ENCODE results near the gene SLC22A1.
"Not testable (repeated sequence)": the region's sequence is repeated elsewhere in the genome, so short reads cannot be mapped to it uniquely, and the experiment has no call there.

SLC22A1 gene

GRCh38 chr6:160139420-160139851 lies 17.8 kb downstream of the SLC22A1 start:
- no peak overlapping the region for H3K4me3 ChIP-seq (ENCODE audit: low read depth, low read length)
- no peak overlapping the region for H3K27ac ChIP-seq (ENCODE audit: low read depth, low read length)
- H3K36me3 ChIP-seq (ENCODE audit: insufficient read depth, low read length), result no peaks in the 10 kb centered on the region
- H2AFZ ChIP-seq (ENCODE audit: low read length, unreplicated experiment), result no peak overlapping the region
- H3K27me3 ChIP-seq (ENCODE audit: insufficient read depth, low read length), result no peaks in the 10 kb centered on the region
- H3K79me2 ChIP-seq (ENCODE audit: control insufficient read depth, insufficient read depth, low read length, unreplicated experiment), result no peaks in the 10 kb centered on the region
- peaks cover 31% of the 10 kb centered on the region for H3K4me1 ChIP-seq (ENCODE audit: control insufficient read depth, insufficient read depth, low read length, unreplicated experiment)

GRCh38 chr6:160140493-160140892 lies 18.9 kb downstream of the SLC22A1 start:
- not testable (repeated sequence) for H3K36me3 ChIP-seq (ENCODE audit: insufficient read depth, low read length); H3K79me2 ChIP-seq (ENCODE audit: control insufficient read depth, insufficient read depth, low read length, unreplicated experiment); H3K4me3 ChIP-seq (ENCODE audit: low read depth, low read length); H2AFZ ChIP-seq (ENCODE audit: low read length, unreplicated experiment); H3K27me3 ChIP-seq (ENCODE audit: insufficient read depth, low read length)
- peaks cover 31% of the 10 kb centered on the region for H3K4me1 ChIP-seq (ENCODE audit: control insufficient read depth, insufficient read depth, low read length, unreplicated experiment)
- peak overlapping the region; percentile 51; the same call in 1 of the 2 replicates for H3K27ac ChIP-seq (ENCODE audit: low read depth, low read length)

DNA sequence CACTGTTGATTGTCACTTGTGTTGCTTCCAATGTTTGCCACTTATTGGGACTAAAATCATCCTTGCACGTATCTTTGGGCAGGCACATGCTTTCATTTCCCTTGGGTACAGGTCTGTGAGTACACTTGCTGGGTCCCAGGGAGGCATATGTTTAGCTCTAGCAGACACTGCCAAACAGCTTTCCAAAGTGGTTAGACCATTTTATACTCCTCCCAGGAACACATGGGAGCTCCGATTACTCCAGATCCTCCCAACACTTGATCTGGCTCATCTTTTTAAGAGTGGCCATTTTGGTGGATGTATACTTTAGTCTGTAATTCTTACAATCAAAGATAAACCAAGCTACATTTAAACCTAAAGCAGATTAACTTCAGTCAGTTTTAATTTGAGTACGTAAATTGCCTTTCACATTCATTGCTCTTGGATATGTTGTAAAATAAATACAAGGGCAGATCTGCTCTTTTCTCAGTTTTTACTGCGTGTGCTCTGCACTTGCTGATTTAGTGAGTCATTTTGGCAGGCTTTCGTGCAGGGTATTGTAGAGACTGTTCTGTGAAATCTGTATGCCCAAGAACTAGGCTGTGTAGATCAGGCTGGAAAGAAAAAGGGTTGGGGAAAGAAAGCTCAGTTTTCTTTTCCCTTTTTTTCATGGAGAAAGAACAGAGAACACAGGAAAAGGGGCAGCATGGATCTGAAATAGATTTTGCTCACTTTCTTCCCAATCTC lies 19.5 kb downstream of the SLC22A1 start:
- Histone ChIP-seq H3K79me2 (ENCODE audit: control insufficient read depth, insufficient read depth, low read length, unreplicated experiment) (no peaks in the 10 kb centered on the region), H3K4me3 (ENCODE audit: low read depth, low read length) (0 out of 2 replicates have a peak overlapping the region, but pooled peaks have one; percentile 11), H3K27ac (ENCODE audit: low read depth, low read length) (peak overlapping the region; percentile 51), H2AFZ (ENCODE audit: low read length, unreplicated experiment) (peak overlapping the region; percentile 83), H3K36me3 (ENCODE audit: insufficient read depth, low read length) (no peaks in the 10 kb centered on the region), H3K4me1 (ENCODE audit: control insufficient read depth, insufficient read depth, low read length, unreplicated experiment) (peaks cover 31% of the 10 kb centered on the region), H3K27me3 (ENCODE audit: insufficient read depth, low read length) (no peaks in the 10 kb centered on the region)

GRCh38 chr6:160142115-160142715 lies 20.6 kb downstream of the SLC22A1 start:
- Histone ChIP-seq H3K4me1 (ENCODE audit: control insufficient read depth, insufficient read depth, low read length, unreplicated experiment) (peaks cover 31% of the 10 kb centered on the region), H3K4me3 (ENCODE audit: low read depth, low read length) (no peak overlapping the region), H2AFZ (ENCODE audit: low read length, unreplicated experiment) (no peak overlapping the region), H3K79me2 (ENCODE audit: control insufficient read depth, insufficient read depth, low read length, unreplicated experiment) (no peaks in the 10 kb centered on the region), H3K27ac (ENCODE audit: low read depth, low read length) (no peak overlapping the region), H3K27me3 (ENCODE audit: insufficient read depth, low read length) (no peaks in the 10 kb centered on the region), H3K36me3 (ENCODE audit: insufficient read depth, low read length) (no peaks in the 10 kb centered on the region)

- Histone ChIP-seq H3K4me3 (ENCODE audit: low read depth, low read length) (no peak overlapping the region), H3K27ac (ENCODE audit: low read depth, low read length) (no peak overlapping the region), H3K79me2 (ENCODE audit: control insufficient read depth, insufficient read depth, low read length, unreplicated experiment) (no peaks in the 10 kb centered on the region), H3K27me3 (ENCODE audit: insufficient read depth, low read length) (no peaks in the 10 kb centered on the region), H3K4me1 (ENCODE audit: control insufficient read depth, insufficient read depth, low read length, unreplicated experiment) (peaks cover 3% of the 10 kb centered on the region), H2AFZ (ENCODE audit: low read length, unreplicated experiment) (no peak overlapping the region), H3K36me3 (ENCODE audit: insufficient read depth, low read length) (no peaks in the 10 kb centered on the region)
These were observed 25.0 kb downstream of the SLC22A1 start for GRCh38 chr6:160146454-160147145.

DNA sequence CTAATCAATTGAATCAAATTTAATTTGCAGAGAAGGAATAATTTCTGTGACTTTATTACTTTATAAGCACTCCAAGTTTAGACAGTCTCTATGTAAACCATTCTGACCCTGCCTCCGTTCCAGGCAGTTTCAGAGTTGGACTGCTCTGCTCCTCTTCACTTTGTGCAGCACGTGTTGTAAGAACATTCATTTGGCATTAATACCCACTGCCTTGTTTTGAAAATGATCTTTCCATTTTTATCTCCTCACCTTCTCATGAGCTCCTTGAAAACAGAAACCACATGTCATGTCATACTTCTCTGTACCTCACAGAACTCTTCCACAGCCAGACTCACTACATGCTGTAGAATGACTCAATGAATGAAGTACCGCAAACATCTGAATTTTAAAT lies 25.5 kb downstream of the SLC22A1 start:
- H3K4me3 ChIP-seq (ENCODE audit: low read depth, low read length), result no peak overlapping the region
- no peak overlapping the region for H2AFZ ChIP-seq (ENCODE audit: low read length, unreplicated experiment)
- no peaks in the 10 kb centered on the region for H3K27me3 ChIP-seq (ENCODE audit: insufficient read depth, low read length)
- no peaks in the 10 kb centered on the region for H3K36me3 ChIP-seq (ENCODE audit: insufficient read depth, low read length)
- H3K27ac ChIP-seq (ENCODE audit: low read depth, low read length), result no peak overlapping the region
- no peaks in the 10 kb centered on the region for H3K79me2 ChIP-seq (ENCODE audit: control insufficient read depth, insufficient read depth, low read length, unreplicated experiment)
- no peaks in the 10 kb centered on the region for H3K4me1 ChIP-seq (ENCODE audit: control insufficient read depth, insufficient read depth, low read length, unreplicated experiment)

DNA sequence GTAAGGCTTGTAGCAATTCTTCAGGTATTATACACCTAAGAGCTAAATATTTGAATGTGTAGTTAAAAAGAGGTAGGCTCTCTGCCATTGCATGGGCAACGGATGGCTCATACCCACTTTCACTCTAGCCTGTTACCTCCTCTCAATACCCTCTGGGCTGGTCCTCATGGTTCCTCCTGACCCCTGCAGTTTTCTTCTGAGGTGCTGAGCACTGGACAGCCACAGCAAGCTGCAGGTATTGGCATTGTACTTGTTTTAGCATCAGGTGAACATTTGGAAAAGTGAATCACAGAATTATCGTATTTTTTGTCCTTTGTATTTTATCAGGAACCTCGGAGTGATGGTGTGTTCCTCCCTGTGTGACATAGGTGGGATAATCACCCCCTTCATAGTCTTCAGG lies 32.9 kb downstream of the SLC22A1 start:
- H3K36me3 ChIP-seq (ENCODE audit: insufficient read depth, low read length), result no peaks in the 10 kb centered on the region
- H3K27ac ChIP-seq (ENCODE audit: low read depth, low read length), result no peak overlapping the region
- no peaks in the 10 kb centered on the region for H3K79me2 ChIP-seq (ENCODE audit: control insufficient read depth, insufficient read depth, low read length, unreplicated experiment)
- H3K4me3 ChIP-seq (ENCODE audit: low read depth, low read length), result no peak overlapping the region
- H3K4me1 ChIP-seq (ENCODE audit: control insufficient read depth, insufficient read depth, low read length, unreplicated experiment), result no peaks in the 10 kb centered on the region
- no peaks in the 10 kb centered on the region for H3K27me3 ChIP-seq (ENCODE audit: insufficient read depth, low read length)
- no peak overlapping the region for H2AFZ ChIP-seq (ENCODE audit: low read length, unreplicated experiment)

- no peaks in the 10 kb centered on the region for H3K27me3 ChIP-seq (ENCODE audit: insufficient read depth, low read length)
- H3K4me1 ChIP-seq (ENCODE audit: control insufficient read depth, insufficient read depth, low read length, unreplicated experiment), result no peaks in the 10 kb centered on the region
- H2AFZ ChIP-seq (ENCODE audit: low read length, unreplicated experiment), result no peak overlapping the region
- no peaks in the 10 kb centered on the region for H3K36me3 ChIP-seq (ENCODE audit: insufficient read depth, low read length)
- H3K4me3 ChIP-seq (ENCODE audit: low read depth, low read length), result no peak overlapping the region
- H3K27ac ChIP-seq (ENCODE audit: low read depth, low read length), result no peak overlapping the region
- no peaks in the 10 kb centered on the region for H3K79me2 ChIP-seq (ENCODE audit: control insufficient read depth, insufficient read depth, low read length, unreplicated experiment)
These were observed 35.2 kb downstream of the SLC22A1 start for GRCh38 chr6:160156842-160157241.

DNA sequence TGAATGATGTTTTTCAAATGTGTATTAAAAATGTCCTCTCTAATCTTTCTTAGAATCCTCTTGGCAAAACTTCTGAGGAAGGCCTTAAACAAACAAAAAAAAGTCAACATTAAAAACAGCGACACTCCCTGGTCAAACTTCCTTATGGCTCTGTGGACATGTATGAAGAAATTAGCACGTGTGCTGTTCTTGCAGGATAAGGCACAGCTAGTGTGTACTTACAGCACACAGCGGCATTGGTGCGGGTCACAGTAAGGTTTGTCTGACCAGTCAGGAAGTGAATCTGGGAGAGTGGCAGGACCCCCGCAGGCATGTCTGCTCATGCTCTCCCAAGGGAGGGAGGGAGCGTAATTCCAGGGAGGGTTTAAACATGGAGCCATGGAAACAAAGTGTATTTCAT lies 38.8 kb downstream of the SLC22A1 start:
- no peaks in the 10 kb centered on the region for H3K4me1 ChIP-seq (ENCODE audit: control insufficient read depth, insufficient read depth, low read length, unreplicated experiment)
- H2AFZ ChIP-seq (ENCODE audit: low read length, unreplicated experiment), result no peak overlapping the region
- no peak overlapping the region for H3K27ac ChIP-seq (ENCODE audit: low read depth, low read length)
- H3K79me2 ChIP-seq (ENCODE audit: control insufficient read depth, insufficient read depth, low read length, unreplicated experiment), result no peaks in the 10 kb centered on the region
- H3K27me3 ChIP-seq (ENCODE audit: insufficient read depth, low read length), result no peaks in the 10 kb centered on the region
- no peaks in the 10 kb centered on the region for H3K36me3 ChIP-seq (ENCODE audit: insufficient read depth, low read length)
- no peak overlapping the region for H3K4me3 ChIP-seq (ENCODE audit: low read depth, low read length)

GRCh38 chr6:160160929-160161646 lies 39.5 kb downstream of the SLC22A1 start:
- Histone ChIP-seq H3K4me1 (ENCODE audit: control insufficient read depth, insufficient read depth, low read length, unreplicated experiment) (no peaks in the 10 kb centered on the region), H2AFZ (ENCODE audit: low read length, unreplicated experiment) (no peak overlapping the region), H3K36me3 (ENCODE audit: insufficient read depth, low read length) (no peaks in the 10 kb centered on the region), H3K27ac (ENCODE audit: low read depth, low read length) (no peak overlapping the region), H3K27me3 (ENCODE audit: insufficient read depth, low read length) (no peaks in the 10 kb centered on the region), H3K4me3 (ENCODE audit: low read depth, low read length) (no peak overlapping the region), H3K79me2 (ENCODE audit: control insufficient read depth, insufficient read depth, low read length, unreplicated experiment) (no peaks in the 10 kb centered on the region)

Data from ACC112 (cell line).